PC-9 (cell line): ENCODE results near the gene TMEM179B. TPM values are rescaled to one million over a fixed set of nuclear protein-coding genes. Genes with fewer than 3 reads are reported as not detected.
A peak's percentile ranks its signal among the peaks of the same experiment; 100 is the strongest.
"Not testable (repeated sequence)": the region's sequence is repeated elsewhere in the genome, so short reads cannot be mapped to it uniquely, and the experiment has no call there.

Experiments used
- BruUV-seq: library from RNA; stranded (reverse); fragments of 400-500 nt; replicated peaks from 2 replicates; lab custom pipeline; 2021; lab: Mats Ljungman, UMichigan
- CTCF ChIA-PET: fragments of 300-600 bp; sonication (Branson Sonifier 250); formaldehyde crosslinking; loops from one replicate; lab custom pipeline; 2022; ENCODE audit warnings: antibody characterized with exemption; lab: Charles Lee
- POLR2A ChIA-PET: fragments of 300-600 bp; sonication (Branson Sonifier 250); formaldehyde crosslinking; loops from one replicate; lab custom pipeline; 2022; ENCODE audit warnings: antibody characterized with exemption; ENCODE audit not compliant: unreplicated experiment; lab: Charles Lee
- DNase-seq, 2 experiments: peaks; one replicate each; pipeline versions ENCODE4 v3.0.0 to v3.0.0-alpha.2; 2015 to 2022; ENCODE audit warnings: mixed read lengths in 1 of 2
- H2AFZ ChIP-seq: fragments of 200-600 bp; sonication (generic); 2 replicates; pipeline ENCODE4 v1.8.1; 2017; ENCODE audit warnings: antibody characterized with exemption
- H3F3A ChIP-seq: fragments of 200-600 bp; sonication (generic); 2 replicates; pipeline ENCODE4 v1.8.1; 2017; ENCODE audit warnings: antibody characterized with exemption, mild to moderate bottlenecking, low read depth; ENCODE audit not compliant: insufficient read depth
- H3K27ac ChIP-seq: fragments of 200-600 bp; sonication (generic); 2 replicates; pipeline ENCODE4 v1.6.1; 2016; ENCODE audit warnings: mixed run types
- H3K27me3 ChIP-seq: fragments of 200-600 bp; sonication (generic); 2 replicates; pipeline ENCODE4 v1.6.1; 2016; ENCODE audit warnings: low read depth, mixed run types; ENCODE audit not compliant: insufficient read depth
- H3K36me3 ChIP-seq: fragments of 200-600 bp; sonication (generic); 2 replicates; pipeline ENCODE4 v1.6.1; 2016; ENCODE audit warnings: low read depth, mixed run types
- H3K4me1 ChIP-seq: fragments of 200-600 bp; sonication (generic); replicated peaks from 2 replicates; pipeline ENCODE4 v1.6.1; 2016; ENCODE audit warnings: mixed run types; ENCODE audit not compliant: insufficient read depth
- H3K4me2 ChIP-seq: fragments of 200-600 bp; sonication (generic); 2 replicates; pipeline ENCODE4 v1.6.1; 2017; ENCODE audit warnings: mixed run types
- H3K4me3 ChIP-seq: fragments of 200-600 bp; sonication (generic); 2 replicates; pipeline ENCODE4 v1.6.1; 2016; ENCODE audit warnings: mixed run types
- H3K79me2 ChIP-seq: fragments of 200-600 bp; sonication (generic); 2 replicates; pipeline ENCODE4 v1.6.1; 2017; ENCODE audit warnings: low read depth, mixed run types
- H3K9me2 ChIP-seq: fragments of 200-600 bp; sonication (generic); 2 replicates; pipeline ENCODE4 v1.8.1; 2017; ENCODE audit warnings: mild to moderate bottlenecking; ENCODE audit not compliant: insufficient read depth
- H3K9me3 ChIP-seq: fragments of 200-600 bp; sonication (generic); 2 replicates; pipeline ENCODE4 v1.8.1; 2016; ENCODE audit warnings: low read depth; ENCODE audit not compliant: insufficient read depth
- H4K20me1 ChIP-seq: fragments of 200-600 bp; sonication (generic); 2 replicates; pipeline ENCODE4 v1.8.1; 2017; ENCODE audit not compliant: insufficient read depth
- EZH2 ChIP-seq: fragments of 200-600 bp; sonication (generic); IDR thresholded peaks from 2 replicates; pipeline ENCODE4 v1.8.0; 2017; ENCODE audit warnings: antibody characterized with exemption, low read depth
- intact Hi-C: fragments of 100-400 bp; cut with micrococcal nuclease; formaldehyde crosslinking; loops from one replicate; pipeline ENCODE4 v1.10.0; 2022; ENCODE audit not compliant: unreplicated experiment
- total RNA-seq: library from RNA; stranded (reverse); gene quantifications from 2 replicates; pipeline ENCODE4 v1.2.3, GENCODE V29; 2021
- TF ChIP-seq, protein P1 (sequence below): fragments of 200-600 bp; sonication (generic); conservative IDR thresholded peaks from 2 replicates; pipeline ENCODE4 v1.6.1; 2017; ENCODE audit warnings: mixed run types, antibody characterized with exemption, mild to moderate bottlenecking, moderate library complexity

The TMEM179B gene
- total RNA-seq, 1 experiment from 2014 or later: 45.5 TPM

DNA sequence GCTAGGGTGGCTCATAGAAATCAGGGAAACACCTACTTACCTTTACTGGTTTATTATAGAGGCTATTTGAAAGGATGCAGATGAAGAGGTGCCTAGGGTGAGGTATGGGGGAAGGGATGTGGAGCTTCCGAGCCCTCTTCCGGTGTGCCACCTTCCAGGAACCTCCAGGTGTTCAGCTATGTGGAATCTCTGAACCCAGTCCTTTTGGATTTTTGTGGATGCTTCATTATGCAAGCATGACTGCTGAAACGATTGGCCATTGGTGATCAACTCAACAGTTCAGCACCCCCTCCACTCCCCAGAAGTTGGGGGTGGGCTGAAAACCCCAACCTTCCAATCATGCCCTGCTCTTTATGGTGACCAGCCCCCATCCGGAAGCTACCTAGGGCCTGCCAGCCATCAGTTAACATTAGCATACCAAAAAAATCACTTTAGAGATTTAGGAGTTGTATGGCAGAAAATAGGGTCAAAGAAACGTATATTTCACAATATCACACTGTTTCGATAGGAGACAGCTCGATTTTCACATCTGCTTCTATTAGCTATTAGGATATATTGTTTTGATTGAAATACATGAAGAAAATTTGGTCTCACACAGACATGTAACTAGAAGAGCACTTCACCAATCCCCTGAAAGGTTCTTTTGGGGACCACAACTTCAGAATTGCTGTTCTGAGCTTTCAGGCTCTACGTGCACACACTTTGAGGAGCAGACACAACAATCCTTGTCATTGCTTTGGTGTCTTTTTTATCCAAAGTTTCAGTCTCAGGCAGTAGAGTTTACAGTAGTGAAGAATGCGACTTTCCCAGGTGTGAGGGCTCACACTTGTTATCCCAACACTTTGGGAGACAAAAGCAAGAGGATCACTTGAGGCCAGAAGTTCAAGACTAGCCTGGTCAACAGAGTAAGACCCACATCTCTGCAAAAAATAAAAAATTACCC is 29.1 kb upstream of the TMEM179B start:
- H3K27me3 ChIP-seq: no peaks in the 10 kb centered on the region
- no peaks in the 10 kb centered on the region for H3K9me3 ChIP-seq
- H2AFZ ChIP-seq: no peak overlapping the region
- DNase-seq: no peak
- no peaks in the 10 kb centered on the region for H3K9me2 ChIP-seq
- TF ChIP-seq, protein P1, sequence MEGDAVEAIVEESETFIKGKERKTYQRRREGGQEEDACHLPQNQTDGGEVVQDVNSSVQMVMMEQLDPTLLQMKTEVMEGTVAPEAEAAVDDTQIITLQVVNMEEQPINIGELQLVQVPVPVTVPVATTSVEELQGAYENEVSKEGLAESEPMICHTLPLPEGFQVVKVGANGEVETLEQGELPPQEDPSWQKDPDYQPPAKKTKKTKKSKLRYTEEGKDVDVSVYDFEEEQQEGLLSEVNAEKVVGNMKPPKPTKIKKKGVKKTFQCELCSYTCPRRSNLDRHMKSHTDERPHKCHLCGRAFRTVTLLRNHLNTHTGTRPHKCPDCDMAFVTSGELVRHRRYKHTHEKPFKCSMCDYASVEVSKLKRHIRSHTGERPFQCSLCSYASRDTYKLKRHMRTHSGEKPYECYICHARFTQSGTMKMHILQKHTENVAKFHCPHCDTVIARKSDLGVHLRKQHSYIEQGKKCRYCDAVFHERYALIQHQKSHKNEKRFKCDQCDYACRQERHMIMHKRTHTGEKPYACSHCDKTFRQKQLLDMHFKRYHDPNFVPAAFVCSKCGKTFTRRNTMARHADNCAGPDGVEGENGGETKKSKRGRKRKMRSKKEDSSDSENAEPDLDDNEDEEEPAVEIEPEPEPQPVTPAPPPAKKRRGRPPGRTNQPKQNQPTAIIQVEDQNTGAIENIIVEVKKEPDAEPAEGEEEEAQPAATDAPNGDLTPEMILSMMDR: no peak
- TF ChIP-seq EZH2: no peak
- H3K4me1 ChIP-seq: peaks cover 19% of the 10 kb centered on the region
- H4K20me1 ChIP-seq: no peaks in the 10 kb centered on the region
- H3K79me2 ChIP-seq: peaks cover 17% of the 10 kb centered on the region
- BruUV-seq: no TSS peak
- intact Hi-C loops: no loop called here
- ChIA-PET CTCF (no interaction called here), POLR2A (interaction anchor here (0.6 kb wide), 2 partner anchors 13 to 79 kb away, joined by 3 to 4 read pairs; partner anchors contain the start of genes TAF6L and UBXN1)
- no peaks in the 10 kb centered on the region for H3K36me3 ChIP-seq
- H3K4me2 ChIP-seq: no peak overlapping the region
- peaks cover 32% of the 10 kb centered on the region for H3F3A ChIP-seq
- H3K4me3 ChIP-seq: no peak overlapping the region
- H3K27ac ChIP-seq: no peak overlapping the region

DNA sequence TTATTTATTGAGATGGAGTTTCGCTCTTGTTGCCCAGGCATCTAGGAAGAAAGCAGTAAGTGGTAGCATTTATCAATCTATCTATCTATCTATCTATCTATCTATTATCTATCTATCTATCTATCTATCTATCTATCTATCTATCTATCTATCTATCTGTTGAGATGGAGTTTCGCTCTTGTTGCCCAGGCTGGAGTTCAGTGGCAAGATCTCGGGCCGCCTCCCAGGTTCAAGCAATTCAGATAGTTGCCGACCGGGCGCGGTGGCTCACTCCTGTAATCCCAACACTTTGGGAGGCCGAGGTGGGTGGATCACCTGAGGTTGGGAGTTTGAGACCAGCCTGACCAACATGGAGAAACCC is 26.4 kb upstream of the TMEM179B start:
- BruUV-seq: TSS peak; percentile 95
- H2AFZ ChIP-seq: peak overlapping the region; percentile 98
- CTCF ChIA-PET: interaction anchor here (1.4 kb wide), 1 partner anchor 27 kb away, joined by 4 read pairs; the partner anchor contains the start of gene TMEM179B

DNA sequence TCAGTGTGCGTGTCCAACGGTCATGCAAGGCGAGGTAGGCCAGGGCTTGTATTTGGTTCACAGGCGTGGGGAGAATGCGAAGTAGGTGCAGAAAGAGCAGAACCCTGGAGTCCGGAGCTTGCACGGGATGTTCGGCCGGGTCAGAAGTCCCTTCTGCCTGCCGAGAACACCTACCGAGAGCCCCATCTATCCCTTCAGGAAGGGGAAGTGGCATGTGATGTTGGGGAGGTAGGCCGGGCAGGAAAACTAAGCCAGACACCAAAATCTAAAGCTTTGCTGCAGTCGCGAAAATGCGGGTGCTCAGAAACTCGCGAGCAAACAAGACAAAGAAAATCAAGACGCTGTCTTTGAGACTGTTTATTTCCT is 16.4 kb upstream of the TMEM179B start:
- Histone ChIP-seq H3K27me3 (no peaks in the 10 kb centered on the region), H3K36me3 (0 out of 2 replicates have a peak, but pooled peaks cover 7% of the 10 kb centered on the region), H3K4me3 (peak overlapping the region; percentile 59), H3K79me2 (peaks cover 23% of the 10 kb centered on the region), H2AFZ (peak overlapping the region; percentile 85), H3K9me2 (no peaks in the 10 kb centered on the region), H3K4me2 (peak overlapping the region; percentile 84), H3F3A (peaks cover 52% of the 10 kb centered on the region), H3K9me3 (no peaks in the 10 kb centered on the region), H3K4me1 (peaks cover 14% of the 10 kb centered on the region), H4K20me1 (no peaks in the 10 kb centered on the region), H3K27ac (peak overlapping the region; percentile 77)
- peak in 1 of 2 experiments; percentile 41 for DNase-seq
- no peak for TF ChIP-seq EZH2
- TF ChIP-seq, protein P1: no peak
- intact Hi-C loops: loop anchor here (1.0 kb wide), 1 partner anchor 42 kb away; the partner anchor contains the start of gene TTC9C
- TSS peak; percentile 85 for BruUV-seq
- ChIA-PET POLR2A (interaction anchor here (0.5 to 1.2 kb wide), 11 partner anchors 16 to 639 kb away, joined by 3 to 38 read pairs (median 5); partner anchors contain the start of genes C11orf98, CSKMT, HNRNPUL2 and TUT1), CTCF (interaction anchor here (0.5 to 1.8 kb wide), 4 partner anchors 16 to 384 kb away, joined by 3 to 7 read pairs (median 5); partner anchors contain the start of gene ZBTB3)

More for the DNA sequence above, 26.4 kb upstream of the TMEM179B start:
- not testable (repeated sequence) for DNase-seq, H3K27me3 ChIP-seq, H3K9me3 ChIP-seq, H4K20me1 ChIP-seq, H3K27ac ChIP-seq, H3K9me2 ChIP-seq, H3K36me3 ChIP-seq, H3K4me1 ChIP-seq
- Histone ChIP-seq H3K4me3 (peak overlapping the region; percentile 73), H3K4me2 (peak overlapping the region; percentile 87), H3F3A (peaks cover 14% of the 10 kb centered on the region), H3K79me2 (peaks cover 25% of the 10 kb centered on the region)
- POLR2A ChIA-PET: interaction anchor here (0.6 to 1.3 kb wide), 4 partner anchors 34 to 861 kb away, joined by 5 to 12 read pairs (median 9); partner anchors contain the start of genes C11orf98, CSKMT and HNRNPUL2
- intact Hi-C loops: loop anchor here (5.0 to 10.0 kb wide), 2 partner anchors 86 to 169 kb away; partner anchors contain the start of genes LBHD1, TUT1, UBXN1 and UQCC3
